Epithelial cell of esophagus (primary cell): Measurements from ENCODE around the gene ESM1.

Source experiments
- DNase-seq: peaks from one replicate; pipeline ENCODE4 v3.0.0; 2010; ENCODE audit warnings: low read depth
- H3K4me3 ChIP-seq: 2 replicates; pipeline ENCODE4 v1.5.1; 2011; ENCODE audit warnings: mild to moderate bottlenecking, low read length, control low read depth
- TF ChIP-seq, protein P1 (sequence below): IDR thresholded peaks from 2 replicates; pipeline ENCODE4 v1.5.1; 2011; ENCODE audit warnings: low read depth, mild to moderate bottlenecking, low read length, control low read depth, inconsistent platforms; ENCODE audit not compliant: insufficient read depth; ENCODE audit errors: missing control alignments

Gene ESM1

GRCh38 chr5:54996466-54996865 lies 11.1 kb upstream of the ESM1 start:
- no peak for DNase-seq
- H3K4me3 ChIP-seq, result no peak overlapping the region
- TF ChIP-seq, protein P1, sequence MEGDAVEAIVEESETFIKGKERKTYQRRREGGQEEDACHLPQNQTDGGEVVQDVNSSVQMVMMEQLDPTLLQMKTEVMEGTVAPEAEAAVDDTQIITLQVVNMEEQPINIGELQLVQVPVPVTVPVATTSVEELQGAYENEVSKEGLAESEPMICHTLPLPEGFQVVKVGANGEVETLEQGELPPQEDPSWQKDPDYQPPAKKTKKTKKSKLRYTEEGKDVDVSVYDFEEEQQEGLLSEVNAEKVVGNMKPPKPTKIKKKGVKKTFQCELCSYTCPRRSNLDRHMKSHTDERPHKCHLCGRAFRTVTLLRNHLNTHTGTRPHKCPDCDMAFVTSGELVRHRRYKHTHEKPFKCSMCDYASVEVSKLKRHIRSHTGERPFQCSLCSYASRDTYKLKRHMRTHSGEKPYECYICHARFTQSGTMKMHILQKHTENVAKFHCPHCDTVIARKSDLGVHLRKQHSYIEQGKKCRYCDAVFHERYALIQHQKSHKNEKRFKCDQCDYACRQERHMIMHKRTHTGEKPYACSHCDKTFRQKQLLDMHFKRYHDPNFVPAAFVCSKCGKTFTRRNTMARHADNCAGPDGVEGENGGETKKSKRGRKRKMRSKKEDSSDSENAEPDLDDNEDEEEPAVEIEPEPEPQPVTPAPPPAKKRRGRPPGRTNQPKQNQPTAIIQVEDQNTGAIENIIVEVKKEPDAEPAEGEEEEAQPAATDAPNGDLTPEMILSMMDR, result no peak

GRCh38 chr5:54995168-54995567 lies 9.8 kb upstream of the ESM1 start:
- no peak for DNase-seq
- TF ChIP-seq, protein P1, result no peak

GRCh38 chr5:54994628-54995027 lies 9.2 kb upstream of the ESM1 start:
- TF ChIP-seq, protein P1, result no peak
- no peak overlapping the region for H3K4me3 ChIP-seq
- no peak for DNase-seq

More at GRCh38 chr5:54995168-54995567, 9.8 kb upstream of the ESM1 start:
- no peak overlapping the region for H3K4me3 ChIP-seq

DNA sequence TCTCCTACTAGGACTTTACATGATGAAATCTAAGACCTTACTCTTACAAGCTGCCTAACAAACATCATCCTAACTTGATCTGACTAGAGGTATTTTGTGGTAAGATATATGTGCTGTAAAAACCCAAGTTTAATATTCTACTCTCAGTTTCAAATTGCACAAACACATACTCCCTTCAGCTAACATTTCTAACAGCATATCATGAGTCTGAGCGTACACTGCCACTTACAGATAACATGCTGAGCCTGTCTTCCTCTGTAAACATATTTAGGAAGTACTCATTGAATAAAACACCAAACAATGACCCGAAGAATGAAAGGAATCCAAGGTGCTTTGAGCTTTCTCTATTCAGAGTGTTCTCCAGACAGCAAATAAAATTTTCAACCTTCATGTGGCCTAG lies 7.9 kb upstream of the ESM1 start:
- TF ChIP-seq, protein P1, result no peak
- no peak overlapping the region for H3K4me3 ChIP-seq
- no peak for DNase-seq

DNA sequence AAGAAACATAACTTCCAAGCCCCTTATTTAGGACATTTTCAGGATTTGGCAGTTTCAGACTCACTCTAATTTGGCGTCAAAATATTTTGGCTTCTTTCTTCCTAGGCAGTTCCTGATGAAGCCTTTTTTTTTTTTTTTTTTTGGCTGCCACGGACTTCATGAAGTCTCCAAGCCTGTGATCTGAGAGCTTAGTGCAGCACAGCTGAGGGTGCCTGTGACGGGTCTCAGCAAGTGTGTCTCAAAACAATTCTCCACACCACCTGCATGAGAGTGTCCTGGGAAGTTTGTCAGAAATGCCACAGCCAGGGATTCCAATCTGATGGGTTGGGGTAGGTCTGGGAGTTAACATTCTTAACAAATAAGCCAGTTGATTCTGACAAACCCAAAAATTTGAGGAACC lies 6.0 kb upstream of the ESM1 start:
- no peak for DNase-seq
- H3K4me3 ChIP-seq, result no peak overlapping the region
- TF ChIP-seq, protein P1, result no peak

DNA sequence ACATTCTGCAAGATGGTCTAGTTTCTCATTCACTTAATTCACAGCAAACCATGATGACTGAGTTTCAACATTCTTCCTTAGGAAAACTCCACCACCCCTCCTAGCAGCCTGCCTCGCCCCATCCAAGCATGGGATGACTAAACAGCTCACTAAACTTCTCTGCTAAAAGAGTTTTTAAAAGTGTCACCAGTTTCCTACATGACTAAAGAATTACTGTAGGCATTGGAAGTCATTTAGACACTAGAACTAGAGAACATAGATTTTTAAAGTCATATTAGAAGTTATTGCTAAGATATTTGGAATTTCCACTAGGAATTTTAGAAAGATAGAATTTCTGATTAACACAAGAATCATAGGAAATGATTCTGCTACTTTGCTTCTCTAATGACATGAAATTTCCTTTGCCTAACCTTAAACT lies 5.5 kb upstream of the ESM1 start:
- no peak overlapping the region for H3K4me3 ChIP-seq
- DNase-seq, result peak; percentile 81
- TF ChIP-seq, protein P1, result no peak

DNA sequence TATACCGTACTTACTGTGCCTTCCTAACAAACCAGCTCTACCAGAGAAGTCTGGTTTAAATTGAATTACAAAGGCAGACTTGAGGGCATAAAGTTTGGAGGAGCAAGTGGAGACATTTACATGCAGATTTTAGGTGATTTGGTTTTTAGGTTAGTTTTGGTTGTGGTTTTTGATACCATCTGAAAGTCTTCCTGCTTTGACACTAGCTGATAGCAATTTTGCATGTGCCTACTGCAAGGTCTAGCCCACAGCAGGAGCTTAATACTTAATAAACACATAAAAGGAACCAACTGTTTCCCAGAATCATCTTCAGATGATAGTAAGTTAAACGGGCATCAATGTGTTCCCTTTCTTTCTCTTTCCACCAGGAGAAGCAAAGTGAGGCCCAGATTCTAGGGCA lies 3.4 kb upstream of the ESM1 start:
- H3K4me3 ChIP-seq, result no peak overlapping the region
- TF ChIP-seq, protein P1, result no peak

More for the DNA sequence above, 3.4 kb upstream of the ESM1 start:
- no peak for DNase-seq
